H4 (cell line): ENCODE results near the gene COL24A1. TPM values are rescaled to one million over a fixed set of nuclear protein-coding genes. Genes with fewer than 3 reads are reported as not detected.
"Not testable (repeated sequence)": the region's sequence is repeated elsewhere in the genome, so short reads cannot be mapped to it uniquely, and the experiment has no call there.

Source experiments
- DNase-seq: peaks from one replicate; pipeline ENCODE4 v3.0.0-alpha.2; 2015; ENCODE audit warnings: low spot score
- total RNA-seq: library from RNA; depleted of rRNA; stranded (reverse); fragments of >200 nt; shearing (Covaris generic); gene quantifications from 2 replicates; pipeline ENCODE4 v1.2.3, GENCODE V29; 2014

COL24A1 gene
- total RNA-seq, 1 experiment from 2014 or later = 0.91 TPM

GRCh38 chr1:85892366-85892765 lies 264.2 kb downstream of the COL24A1 start:
- DNase-seq = no peak

GRCh38 chr1:85889870-85890269 lies 266.7 kb downstream of the COL24A1 start:
- DNase-seq = no peak

GRCh38 chr1:85888921-85889320 lies 267.7 kb downstream of the COL24A1 start:
- DNase-seq = no peak

- DNase-seq = peak; percentile 14
These were observed 272.1 kb downstream of the COL24A1 start for GRCh38 chr1:85884372-85885035.

- DNase-seq = no peak
These were observed 289.4 kb downstream of the COL24A1 start for GRCh38 chr1:85867189-85867588.

- DNase-seq = no peak
These were observed 291.4 kb downstream of the COL24A1 start for GRCh38 chr1:85865213-85865612.

GRCh38 chr1:85864727-85865126 lies 291.8 kb downstream of the COL24A1 start:
- no peak for DNase-seq

GRCh38 chr1:85863639-85864038 lies 292.9 kb downstream of the COL24A1 start:
- not testable (repeated sequence) for DNase-seq

- DNase-seq = no peak
These were observed 294.1 kb downstream of the COL24A1 start for GRCh38 chr1:85862456-85862855.

GRCh38 chr1:85857991-85858390 lies 298.6 kb downstream of the COL24A1 start:
- no peak for DNase-seq

GRCh38 chr1:85850238-85850637 lies 306.3 kb downstream of the COL24A1 start:
- DNase-seq = peak; percentile 89

GRCh38 chr1:85849660-85850059 lies 306.9 kb downstream of the COL24A1 start:
- DNase-seq = no peak

GRCh38 chr1:85847356-85847755 lies 309.2 kb downstream of the COL24A1 start:
- no peak for DNase-seq

GRCh38 chr1:85846706-85847105 lies 309.9 kb downstream of the COL24A1 start:
- peak; percentile 9 for DNase-seq

GRCh38 chr1:85839459-85839858 lies 317.1 kb downstream of the COL24A1 start:
- DNase-seq = no peak

GRCh38 chr1:85838238-85838637 lies 318.3 kb downstream of the COL24A1 start:
- no peak for DNase-seq

GRCh38 chr1:85836736-85837135 lies 319.8 kb downstream of the COL24A1 start:
- DNase-seq = no peak

GRCh38 chr1:85833165-85833564 lies 323.4 kb downstream of the COL24A1 start:
- not testable (repeated sequence) for DNase-seq

GRCh38 chr1:85830837-85831236 lies 325.7 kb downstream of the COL24A1 start:
- peak; percentile 26 for DNase-seq

- no peak for DNase-seq
These were observed 332.3 kb downstream of the COL24A1 start for GRCh38 chr1:85824066-85824840.

GRCh38 chr1:85822696-85823095 lies 333.9 kb downstream of the COL24A1 start:
- DNase-seq = no peak

GRCh38 chr1:85818371-85818770 lies 338.2 kb downstream of the COL24A1 start:
- no peak for DNase-seq

GRCh38 chr1:85816606-85817005 lies 340.0 kb downstream of the COL24A1 start:
- DNase-seq = no peak
